H9 (cell line): ENCODE measurements around the gene GAS1. TPM values are rescaled to one million over a fixed set of nuclear protein-coding genes. Genes with fewer than 3 reads are reported as not detected.

Source experiments
- DNase-seq: peaks from one replicate; pipeline ENCODE4 v3.0.0-alpha.2; 2017
- H2AFZ ChIP-seq: one replicate; pipeline ENCODE4 v1.6.1; 2013; ENCODE audit warnings: mild to moderate bottlenecking, low read length, control low read depth, moderate library complexity
- H2AK5ac ChIP-seq: 2 replicates; pipeline ENCODE4 v1.6.1; 2013; ENCODE audit warnings: low read length, control low read depth, mixed read lengths; ENCODE audit not compliant: insufficient read length
- H2BK120ac ChIP-seq: one replicate; pipeline ENCODE4 v1.6.1; 2013; ENCODE audit warnings: low read depth, mild to moderate bottlenecking, low read length, control low read depth, inconsistent platforms; ENCODE audit not compliant: poor library complexity, severe bottlenecking
- H2BK12ac ChIP-seq: 2 replicates; pipeline ENCODE4 v1.6.1; 2013; ENCODE audit warnings: low read length, control low read depth, mixed read lengths, low read depth; ENCODE audit not compliant: insufficient read length
- H2BK15ac ChIP-seq: 2 replicates; pipeline ENCODE4 v1.6.1; 2013; ENCODE audit warnings: low read depth, low read length, control low read depth
- H2BK20ac ChIP-seq: one replicate; pipeline ENCODE4 v1.6.1; 2013; ENCODE audit warnings: low read depth, mild to moderate bottlenecking, low read length, control low read depth, inconsistent platforms; ENCODE audit not compliant: poor library complexity, severe bottlenecking
- H2BK5ac ChIP-seq: 2 replicates; pipeline ENCODE4 v1.6.1; 2013; ENCODE audit warnings: low read length, control low read depth, mixed read lengths; ENCODE audit not compliant: insufficient read length
- H3K14ac ChIP-seq: 2 replicates; pipeline ENCODE4 v1.6.1; 2013; ENCODE audit warnings: low read length, control low read depth; ENCODE audit not compliant: insufficient read depth
- H3K18ac ChIP-seq: 2 replicates; pipeline ENCODE4 v1.6.1; 2013; ENCODE audit warnings: low read depth, mild to moderate bottlenecking, mixed read lengths, low read length, control low read depth; ENCODE audit not compliant: insufficient read length
- H3K23ac ChIP-seq: 2 replicates; pipeline ENCODE4 v1.6.1; 2013; ENCODE audit warnings: low read length, control low read depth, mixed read lengths, low read depth; ENCODE audit not compliant: insufficient read length
- H3K23me2 ChIP-seq: 2 replicates; pipeline ENCODE4 v1.6.1; 2013; ENCODE audit warnings: low read depth, mild to moderate bottlenecking, mixed read lengths, low read length, control low read depth; ENCODE audit not compliant: insufficient read length, poor library complexity, severe bottlenecking
- H3K27ac ChIP-seq: 2 replicates; pipeline ENCODE4 v1.5.1; 2013; ENCODE audit warnings: low read length, control low read depth, mixed read lengths, low read depth; ENCODE audit not compliant: insufficient read length
- H3K27me3 ChIP-seq: 2 replicates; pipeline ENCODE4 v1.6.1; 2013; ENCODE audit warnings: low read length, control low read depth, inconsistent platforms; ENCODE audit not compliant: insufficient read depth
- H3K4ac ChIP-seq: 2 replicates; pipeline ENCODE4 v1.6.1; 2013; ENCODE audit warnings: low read depth, mild to moderate bottlenecking, control low read depth, inconsistent platforms, low read length, moderate library complexity
- H3K4me1 ChIP-seq: 2 replicates; pipeline ENCODE4 v1.6.1; 2013; ENCODE audit warnings: low read length, control low read depth, inconsistent platforms; ENCODE audit not compliant: insufficient read depth
- H3K4me2 ChIP-seq: 2 replicates; pipeline ENCODE4 v1.6.1; 2013; ENCODE audit warnings: low read length, control low read depth, mixed read lengths; ENCODE audit not compliant: insufficient read length, insufficient read depth
- H3K56ac ChIP-seq: 2 replicates; pipeline ENCODE4 v1.6.1; 2013; ENCODE audit warnings: low read depth, mild to moderate bottlenecking, mixed read lengths, low read length, control low read depth; ENCODE audit not compliant: insufficient read length
- H3K79me1 ChIP-seq: 2 replicates; pipeline ENCODE4 v1.6.1; 2013; ENCODE audit warnings: low read depth, mild to moderate bottlenecking, moderate library complexity, low read length, control low read depth, inconsistent platforms; ENCODE audit not compliant: insufficient read depth, poor library complexity, severe bottlenecking
- H3K79me2 ChIP-seq: 2 replicates; pipeline ENCODE4 v1.6.1; 2013; ENCODE audit warnings: low read length, control low read depth, inconsistent platforms; ENCODE audit not compliant: insufficient read depth
- H3K9ac ChIP-seq: 2 replicates; pipeline ENCODE4 v1.6.1; 2013; ENCODE audit warnings: low read length, control low read depth, mixed read lengths; ENCODE audit not compliant: insufficient read length; ENCODE audit errors: extremely low read depth
- H3K9me3 ChIP-seq: one replicate; pipeline ENCODE4 v1.6.1; 2013; ENCODE audit warnings: low read depth, low read length, inconsistent platforms; ENCODE audit not compliant: control insufficient read depth
- H3T11ph ChIP-seq: one replicate; pipeline ENCODE4 v1.6.1; 2013; ENCODE audit warnings: mild to moderate bottlenecking, low read length, control low read depth, inconsistent platforms
- H4K20me1 ChIP-seq: one replicate; pipeline ENCODE4 v1.6.1; 2013; ENCODE audit not compliant: control insufficient read depth, insufficient read length, insufficient read depth
- H4K5ac ChIP-seq: 2 replicates; pipeline ENCODE4 v1.6.1; 2013; ENCODE audit warnings: low read depth, mild to moderate bottlenecking, mixed read lengths, low read length, control low read depth; ENCODE audit not compliant: insufficient read length
- H4K8ac ChIP-seq: replicated peaks from 2 replicates; pipeline ENCODE4 v1.6.1; 2013; ENCODE audit warnings: low read length, control low read depth, mixed read lengths, low read depth; ENCODE audit not compliant: insufficient read length
- H4K91ac ChIP-seq: 2 replicates; pipeline ENCODE4 v1.6.1; 2013; ENCODE audit warnings: low read depth, mild to moderate bottlenecking, moderate library complexity, mixed read lengths, low read length, control low read depth; ENCODE audit not compliant: insufficient read length
- H3K27ac Mint-ChIP-seq, 3 experiments: 2 replicates in 2 of 3; 3 replicates in 1 of 3; pipeline ENCODE4 v1.8.0; 2020 to 2021; ENCODE audit warnings: mixed read lengths in 3 of 3, mild to moderate bottlenecking in 1 of 3, moderate library complexity in 1 of 3
- H3K27me3 Mint-ChIP-seq: 2 replicates; pipeline ENCODE4 v1.8.0; 2021; ENCODE audit warnings: low read depth, mild to moderate bottlenecking, moderate library complexity, mixed read lengths
- H3K36me3 Mint-ChIP-seq, 3 experiments: 2 replicates in 2 of 3; 3 replicates in 1 of 3; pipeline ENCODE4 v1.8.0; 2020 to 2021; ENCODE audit warnings: low read depth in 3 of 3, mixed read lengths in 3 of 3; ENCODE audit not compliant: insufficient read depth in 1 of 3
- H3K4me1 Mint-ChIP-seq, 2 experiments: 2 replicates each; pipeline ENCODE4 v1.8.0; 2020; ENCODE audit warnings: mixed read lengths in 2 of 2
- H3K4me3 Mint-ChIP-seq, 2 experiments: 2 replicates in 1 of 2; 3 replicates in 1 of 2; pipeline ENCODE4 v1.8.0; 2020 to 2021; ENCODE audit warnings: mild to moderate bottlenecking in 2 of 2, mixed read lengths in 2 of 2, moderate library complexity in 1 of 2
- H3K9me3 Mint-ChIP-seq, 2 experiments: 2 replicates in 1 of 2; 3 replicates in 1 of 2; pipeline ENCODE4 v1.8.0; 2020; ENCODE audit warnings: mild to moderate bottlenecking in 2 of 2, mixed read lengths in 2 of 2, moderate library complexity in 1 of 2
- CTCF ChIP-seq: fragments of 200-600 bp; sonication (generic); conservative IDR thresholded peaks from 3 replicates; pipeline ENCODE4 v1.8.0; 2021; ENCODE audit warnings: antibody characterized with exemption, mild to moderate bottlenecking
- WGBS: extraction: QIAGEN DNeasy Blood & Tissue Kit; methylation state at CpG from one replicate; pipeline ENCODE4 v1.1.7; 2013; ENCODE audit warnings: missing lambda C conversion rate, low lambda C conversion rate, mixed read lengths; ENCODE audit not compliant: insufficient read length; ENCODE audit errors: extremely low coverage; 5-methylcytosine and 5-hydroxymethylcytosine counted together
- total RNA-seq: library from RNA; stranded (reverse); gene quantifications from 2 replicates; pipeline ENCODE4 v1.2.1, GENCODE V29; 2021

The GAS1 gene
- total RNA-seq, 1 experiment from 2014 or later: 2.3 TPM

DNA sequence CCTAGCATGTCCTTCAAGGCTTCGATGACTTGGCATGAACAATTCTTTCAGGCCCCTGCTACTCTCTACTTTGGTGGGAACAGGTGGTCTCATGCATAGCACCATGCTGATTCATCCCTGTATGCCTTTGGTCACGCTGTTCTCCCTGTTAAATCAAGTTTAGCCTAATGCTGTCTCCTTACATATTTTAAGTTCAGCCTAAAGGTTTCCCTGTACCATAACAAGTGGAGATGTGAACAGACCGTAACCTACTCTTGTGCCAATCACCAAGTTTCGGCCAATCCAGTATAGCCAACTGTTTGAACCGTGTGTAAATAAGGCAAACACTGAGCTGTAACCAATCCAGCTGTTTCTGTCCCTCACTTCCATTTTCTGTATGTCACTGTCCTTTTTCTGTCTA is 8.0 kb downstream of the GAS1 start:
- Histone ChIP-seq H3K79me1 (no peaks in the 10 kb centered on the region), H4K91ac (no peak overlapping the region), H3K23me2 (no peaks in the 10 kb centered on the region), H4K5ac (no peak overlapping the region), H2BK5ac (no peak overlapping the region), H3K56ac (no peak overlapping the region), H3K79me2 (no peaks in the 10 kb centered on the region), H2AFZ (no peak overlapping the region), H3K4ac (no peak overlapping the region), H4K8ac (no peak overlapping the region), H4K20me1 (no peaks in the 10 kb centered on the region), H3K9me3 (no peaks in the 10 kb centered on the region), H3K4me2 (no peak overlapping the region), H2BK20ac (no peak overlapping the region), H3K14ac (no peak overlapping the region), H2BK15ac (no peak overlapping the region), H3K27ac (no peak overlapping the region), H2BK12ac (no peak overlapping the region), H3K9ac (no peak overlapping the region), H2AK5ac (no peak overlapping the region), H3K27me3 (peaks cover 14% of the 10 kb centered on the region; the same call in 1 of the 2 replicates), H2BK120ac (no peak overlapping the region), H3K23ac (no peak overlapping the region), H3K4me1 (peaks cover 9% of the 10 kb centered on the region; the same call in 1 of the 2 replicates), H3K18ac (no peak overlapping the region), H3T11ph (no peak overlapping the region)
- no peak overlapping the region for H3K4me3 Mint-ChIP-seq
- peaks cover 48 to 50% of the 10 kb centered on the region in 2 experiments for H3K4me1 Mint-ChIP-seq
- no CpG with 5 or more reads among the region's 5 CpGs for WGBS
- peaks cover 56% of the 10 kb centered on the region for H3K27me3 Mint-ChIP-seq
- H3K9me3 Mint-ChIP-seq: peaks cover 0 to 2% of the 10 kb centered on the region in 2 experiments; a peak in 2 of 5 replicates
- no peak for TF ChIP-seq CTCF
- DNase-seq: no peak
- H3K36me3 Mint-ChIP-seq: no peaks in the 10 kb centered on the region; a peak in 2 of 7 replicates
- H3K27ac Mint-ChIP-seq: peak overlapping the region in 1 of 3 experiments; percentile 19; a peak in 1 of 7 replicates
